K562 (cell line): ENCODE measurements around the gene EYA4.

Experiments used
- ARHGAP35 ChIP-seq: fragments of 450-650 bp; IDR thresholded peaks from 2 replicates; pipeline ENCODE4 v1.6.1; 2018; ENCODE audit not compliant: partially characterized antibody
- CTCF ChIP-seq, 3 experiments: IDR thresholded peaks in 2 of 3; conservative IDR thresholded peaks in 1 of 3; 2 replicates each; pipeline ENCODE4 v1.5.1; 2011 to 2012; ENCODE audit warnings: low read length in 3 of 3, mild to moderate bottlenecking in 3 of 3, control low read depth in 2 of 3, improper control_type of control experiment in 1 of 3, inconsistent platforms in 1 of 3, low read depth in 1 of 3, mixed read lengths in 1 of 3, moderate library complexity in 1 of 3; ENCODE audit not compliant: insufficient read depth in 2 of 3
- ELF1 ChIP-seq: fragments of 200-800 bp; sonication (Bioruptor generic); IDR thresholded peaks from 2 replicates; pipeline ENCODE4 v1.6.1; 2016; ENCODE audit warnings: missing genetic modification characterization, missing compliant biosample characterization
- EZH2 ChIP-seq: IDR thresholded peaks from 2 replicates; pipeline ENCODE4 v1.6.1; 2012; ENCODE audit warnings: low read depth, mild to moderate bottlenecking, inconsistent platforms, low read length, borderline replicate concordance
- FOS ChIP-seq: IDR thresholded peaks from 3 replicates; pipeline ENCODE4 v1.6.1; 2011; ENCODE audit not compliant: insufficient read length; ENCODE audit errors: extremely low read depth
- FOXM1 ChIP-seq, 2 experiments: fragments of 450-650 bp in 1 of 2; sonication (generic) in 1 of 2; formaldehyde crosslinking in 1 of 2; IDR thresholded peaks; 2 replicates each; pipeline versions ENCODE4 v1.6.1 to v1.9.0; 2017 to 2022; ENCODE audit warnings: low read depth in 2 of 2, mild to moderate bottlenecking in 2 of 2, missing genetic modification reagents in 1 of 2, moderate library complexity in 1 of 2
- FOXP1 ChIP-seq: sonication (generic); formaldehyde crosslinking; IDR thresholded peaks from 2 replicates; pipeline ENCODE4 v1.8.0; 2022; ENCODE audit warnings: mild to moderate bottlenecking, missing genetic modification reagents
- RAD21 ChIP-seq, 2 experiments: fragments of 250-450 bp in 1 of 2; fragments of 450-650 bp in 1 of 2; sonication (Bioruptor Pico) in 1 of 2; formaldehyde crosslinking in 1 of 2; IDR thresholded peaks in 1 of 2; conservative IDR thresholded peaks in 1 of 2; 2 replicates each; pipeline versions ENCODE4 v1.4.0 to v1.8.0; 2020 to 2022; ENCODE audit warnings: mild to moderate bottlenecking in 2 of 2, moderate library complexity in 1 of 2
- STAG1 ChIP-seq: sonication (generic); formaldehyde crosslinking; IDR thresholded peaks from 2 replicates; pipeline ENCODE4 v1.5.0; 2020; ENCODE audit warnings: missing genetic modification reagents, borderline replicate concordance
- ZNF274 ChIP-seq: IDR thresholded peaks from 2 replicates; pipeline ENCODE4 v1.6.1; 2011; ENCODE audit warnings: low read depth, mild to moderate bottlenecking, low read length, moderate library complexity, borderline replicate concordance
- ZNF282 ChIP-seq: sonication (generic); formaldehyde crosslinking; IDR thresholded peaks from 2 replicates; pipeline ENCODE4 v1.8.1; 2023; ENCODE audit warnings: missing genetic modification reagents

DNA sequence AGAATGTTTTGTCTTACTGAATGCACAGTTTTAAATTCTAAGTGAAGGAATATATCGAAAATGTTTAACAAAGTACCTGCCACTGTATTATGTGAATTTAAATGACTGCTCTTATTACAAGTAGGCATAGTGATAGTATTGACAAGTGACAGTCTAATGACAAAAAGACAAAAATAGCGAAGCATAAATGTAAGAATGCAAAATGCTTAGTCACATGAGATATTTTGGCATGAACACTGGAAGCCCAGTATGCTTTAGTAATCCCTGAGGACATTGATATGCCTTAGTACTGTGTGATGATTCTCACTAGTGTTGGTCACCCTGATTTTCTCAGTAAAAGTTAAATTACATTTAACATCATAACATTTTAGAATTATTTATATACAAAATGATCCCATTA, 153.5 kb downstream of the EYA4 start:
- no peak for TF ChIP-seq FOXP1
- no peak for TF ChIP-seq ZNF274
- no peak for TF ChIP-seq CTCF (IDR thresholded peaks at IDR 0.05 in 2 of 3, conservative IDR thresholded peaks at IDR 0.05 in 1 of 3; ENCODE audit: insufficient read depth in 2 of 3, low read depth in 1 of 3, low read length in 3 of 3)
- TF ChIP-seq ZNF282: no peak
- TF ChIP-seq RAD21 (CRISPR knock-in tag; conservative IDR thresholded peaks at IDR 0.05 in 1 of 2, IDR thresholded peaks at IDR 0.05 in 1 of 2): no peak
- no peak for TF ChIP-seq EZH2
- no peak for TF ChIP-seq FOXM1 (IDR thresholded peaks at IDR 0.05; ENCODE audit: low read depth)
- TF ChIP-seq FOXM1 (CRISPR knock-in tag; IDR thresholded peaks at IDR 0.05; ENCODE audit: low read depth): no peak
- no peak for TF ChIP-seq FOS
- TF ChIP-seq STAG1 (CRISPR knock-in tag): no peak
- no peak for TF ChIP-seq ARHGAP35
- no peak for TF ChIP-seq ELF1 (tag)
